Measurements from ENCODE around the gene SLC38A10. TPM values are rescaled to one million over a fixed set of nuclear protein-coding genes. Genes with fewer than 3 reads are reported as not detected.

The SLC38A10 gene
- total RNA-seq, 1 donor from 2014 or later = 100 TPM

DNA sequence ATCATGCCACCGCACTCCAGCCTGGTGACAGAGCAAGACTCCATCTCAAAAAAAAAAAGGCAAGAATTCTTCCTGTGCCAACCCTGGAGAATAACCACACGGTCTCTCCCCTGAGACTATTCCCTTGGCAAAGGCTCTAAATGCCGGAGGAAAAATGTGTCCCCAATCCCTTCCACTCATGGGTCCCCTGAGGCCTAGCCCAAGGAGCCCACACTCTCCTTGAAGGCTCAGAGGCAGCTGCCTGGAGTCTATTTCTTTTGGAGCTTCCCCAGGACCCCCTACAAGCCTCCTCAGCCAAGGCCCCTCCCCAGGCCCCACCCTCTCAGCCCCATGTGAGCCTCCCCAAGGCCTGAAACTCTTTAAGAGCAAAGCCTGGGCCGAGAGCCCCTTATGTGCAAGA lies 88.9 kb downstream of the SLC38A10 start:
- Histone ChIP-seq H3K4me3 (ENCODE audit: low read depth, low read length) (no peak overlapping the region), H3K27me3 (ENCODE audit: control insufficient read depth, insufficient read depth, low read length) (no peaks in the 10 kb centered on the region), H3K36me3 (ENCODE audit: control insufficient read depth, insufficient read depth, low read length) (no peaks in the 10 kb centered on the region)
- no peak for DNase-seq (ENCODE audit: low read depth)
- TF ChIP-seq, protein P1, sequence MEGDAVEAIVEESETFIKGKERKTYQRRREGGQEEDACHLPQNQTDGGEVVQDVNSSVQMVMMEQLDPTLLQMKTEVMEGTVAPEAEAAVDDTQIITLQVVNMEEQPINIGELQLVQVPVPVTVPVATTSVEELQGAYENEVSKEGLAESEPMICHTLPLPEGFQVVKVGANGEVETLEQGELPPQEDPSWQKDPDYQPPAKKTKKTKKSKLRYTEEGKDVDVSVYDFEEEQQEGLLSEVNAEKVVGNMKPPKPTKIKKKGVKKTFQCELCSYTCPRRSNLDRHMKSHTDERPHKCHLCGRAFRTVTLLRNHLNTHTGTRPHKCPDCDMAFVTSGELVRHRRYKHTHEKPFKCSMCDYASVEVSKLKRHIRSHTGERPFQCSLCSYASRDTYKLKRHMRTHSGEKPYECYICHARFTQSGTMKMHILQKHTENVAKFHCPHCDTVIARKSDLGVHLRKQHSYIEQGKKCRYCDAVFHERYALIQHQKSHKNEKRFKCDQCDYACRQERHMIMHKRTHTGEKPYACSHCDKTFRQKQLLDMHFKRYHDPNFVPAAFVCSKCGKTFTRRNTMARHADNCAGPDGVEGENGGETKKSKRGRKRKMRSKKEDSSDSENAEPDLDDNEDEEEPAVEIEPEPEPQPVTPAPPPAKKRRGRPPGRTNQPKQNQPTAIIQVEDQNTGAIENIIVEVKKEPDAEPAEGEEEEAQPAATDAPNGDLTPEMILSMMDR (IDR thresholded peaks at IDR 0.05; ENCODE audit: insufficient read depth, low read length, poor library complexity, severe bottlenecking) = no peak

DNA sequence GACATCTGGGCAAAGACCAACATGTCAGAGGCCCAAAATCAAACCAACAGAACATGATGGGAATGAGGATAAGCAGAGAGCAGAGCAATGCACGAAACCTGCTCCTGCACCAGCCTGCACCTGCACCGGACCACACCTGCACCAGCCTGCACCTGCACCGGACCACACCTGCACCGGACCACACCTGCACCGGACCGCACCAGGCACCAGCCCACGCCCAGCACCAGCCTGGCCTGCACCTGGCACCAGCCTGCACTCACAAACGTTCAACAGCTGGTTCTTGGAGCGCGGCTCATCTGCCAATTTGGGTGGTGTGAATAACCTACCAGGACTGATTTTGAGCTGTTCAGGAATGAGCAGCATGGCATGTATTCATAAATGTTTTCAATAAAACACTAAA lies 90.5 kb downstream of the SLC38A10 start:
- Histone ChIP-seq H3K27me3 (ENCODE audit: control insufficient read depth, insufficient read depth, low read length) (no peaks in the 10 kb centered on the region), H3K36me3 (ENCODE audit: control insufficient read depth, insufficient read depth, low read length) (no peaks in the 10 kb centered on the region), H3K4me3 (ENCODE audit: low read depth, low read length) (no peak overlapping the region)
- DNase-seq (ENCODE audit: low read depth) = no peak
- TF ChIP-seq, protein P1 (IDR thresholded peaks at IDR 0.05; ENCODE audit: insufficient read depth, low read length, poor library complexity, severe bottlenecking) = no peak

DNA sequence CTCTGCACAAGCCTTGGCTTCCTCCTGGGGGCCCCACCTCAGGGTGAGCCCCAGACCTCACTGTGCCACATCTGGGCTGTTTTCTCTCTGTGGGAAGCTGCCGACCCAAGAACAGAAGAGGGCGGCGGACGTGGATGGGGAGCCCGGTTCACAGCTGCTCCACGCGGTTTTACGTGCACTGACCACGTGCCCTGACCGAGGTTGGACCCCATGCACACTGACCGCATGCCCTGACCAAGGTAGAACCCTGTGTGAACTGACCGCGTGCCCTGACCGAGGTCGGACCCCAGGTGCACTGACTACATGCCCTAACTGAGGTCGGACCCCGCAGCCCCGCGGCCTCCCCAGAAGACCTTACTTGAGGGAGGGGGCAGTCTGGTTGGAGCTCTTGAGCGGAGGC lies 92.0 kb downstream of the SLC38A10 start:
- H3K27me3 ChIP-seq (ENCODE audit: control insufficient read depth, insufficient read depth, low read length) = no peaks in the 10 kb centered on the region
- TF ChIP-seq, protein P1 (IDR thresholded peaks at IDR 0.05; ENCODE audit: insufficient read depth, low read length, poor library complexity, severe bottlenecking) = no peak
- no peak overlapping the region for H3K4me3 ChIP-seq (ENCODE audit: low read depth, low read length)
- DNase-seq (ENCODE audit: low read depth) = no peak
- no peaks in the 10 kb centered on the region for H3K36me3 ChIP-seq (ENCODE audit: control insufficient read depth, insufficient read depth, low read length)

DNA sequence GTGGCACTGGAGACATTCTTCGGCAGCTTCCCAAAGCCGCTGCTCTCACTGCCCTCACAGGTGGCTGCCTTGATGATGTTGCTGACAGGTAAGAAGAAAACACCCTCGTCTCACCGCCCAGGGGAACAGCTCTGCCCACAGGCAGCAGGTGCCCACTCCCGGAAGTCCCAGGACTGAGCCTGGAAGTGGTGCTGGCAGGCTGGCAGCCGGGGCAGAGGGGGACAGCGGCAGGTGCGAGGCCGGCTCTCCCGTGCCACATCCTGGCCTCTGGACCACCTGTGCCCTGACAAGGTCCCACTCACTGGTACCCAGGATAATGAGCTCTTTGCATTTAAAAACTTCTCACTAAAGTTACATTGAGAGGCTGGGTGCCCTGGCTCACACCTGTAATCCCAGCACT lies 92.8 kb downstream of the SLC38A10 start:
- H3K4me3 ChIP-seq (ENCODE audit: low read depth, low read length) = no peak overlapping the region
- H3K27me3 ChIP-seq (ENCODE audit: control insufficient read depth, insufficient read depth, low read length) = no peaks in the 10 kb centered on the region
- DNase-seq (ENCODE audit: low read depth) = no peak
- H3K36me3 ChIP-seq (ENCODE audit: control insufficient read depth, insufficient read depth, low read length) = no peaks in the 10 kb centered on the region
- TF ChIP-seq, protein P1 (IDR thresholded peaks at IDR 0.05; ENCODE audit: insufficient read depth, low read length, poor library complexity, severe bottlenecking) = no peak

DNA sequence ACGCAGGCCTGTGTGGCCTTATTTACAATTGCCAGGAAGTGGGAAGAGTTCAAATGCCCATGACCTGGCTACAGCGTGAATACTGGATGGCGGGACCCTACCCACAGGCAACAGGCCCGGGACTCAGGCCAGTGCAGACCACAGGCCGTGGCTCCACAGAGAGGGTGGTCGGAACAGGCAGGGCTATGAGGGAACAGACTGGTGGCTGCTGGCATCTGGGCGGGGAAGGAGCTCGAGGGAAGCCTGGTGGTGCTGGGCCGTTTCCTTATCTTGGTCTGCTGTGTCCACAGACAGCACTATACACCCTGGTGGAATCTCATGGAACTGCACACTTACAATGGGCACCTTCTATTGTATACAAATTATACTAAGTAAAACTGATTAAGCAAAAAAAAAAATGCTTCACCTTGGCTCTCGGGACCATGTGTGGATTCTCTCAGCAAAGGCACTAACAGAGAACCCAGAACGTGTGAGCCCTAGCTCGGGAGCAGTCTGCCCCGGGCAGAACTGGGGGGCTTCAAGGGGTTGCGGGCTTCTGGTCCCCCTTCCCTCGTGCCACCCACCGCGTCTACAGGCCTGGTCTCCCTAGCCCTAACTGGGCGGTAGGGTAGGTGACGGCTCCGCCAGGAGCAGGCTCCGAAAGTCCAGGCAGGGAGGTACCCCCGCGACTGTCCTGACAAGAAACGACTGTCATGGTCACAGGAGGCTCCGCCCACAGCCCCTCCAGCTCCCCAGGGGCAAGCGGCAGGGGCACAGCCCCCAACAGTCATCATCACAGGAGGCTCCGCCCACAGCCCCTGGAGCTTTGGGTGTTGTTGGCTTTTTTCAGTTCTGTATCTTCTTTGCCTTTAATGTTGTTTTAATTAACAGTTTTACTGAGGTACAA lies 94.2 kb downstream of the SLC38A10 start:
- TF ChIP-seq, protein P1 (IDR thresholded peaks at IDR 0.05; ENCODE audit: insufficient read depth, low read length, poor library complexity, severe bottlenecking) = peak; percentile 52
- no peaks in the 10 kb centered on the region for H3K36me3 ChIP-seq (ENCODE audit: control insufficient read depth, insufficient read depth, low read length)
- peak; percentile 29 for DNase-seq (ENCODE audit: low read depth)
- H3K27me3 ChIP-seq (ENCODE audit: control insufficient read depth, insufficient read depth, low read length) = no peaks in the 10 kb centered on the region
- no peak overlapping the region for H3K4me3 ChIP-seq (ENCODE audit: low read depth, low read length)

DNA sequence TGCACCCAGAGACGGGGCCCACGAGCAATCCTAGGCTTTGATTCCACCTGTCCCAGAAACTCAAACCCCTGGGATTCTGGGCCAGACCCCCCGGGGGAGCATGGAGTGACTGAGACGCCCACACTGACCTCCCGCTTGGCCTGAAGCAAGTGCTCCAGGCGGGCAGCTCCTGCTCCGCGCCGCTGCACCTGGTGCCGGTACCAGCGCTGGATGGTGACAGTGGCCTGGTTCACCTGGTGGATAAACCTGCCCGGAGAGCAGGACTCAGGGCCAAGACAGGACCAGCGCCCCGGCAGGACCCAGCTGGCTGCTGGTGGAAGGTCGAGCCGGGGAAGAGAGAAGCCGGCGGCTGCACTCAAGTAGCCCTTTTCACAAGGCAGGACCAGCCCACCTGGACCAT lies 94.9 kb downstream of the SLC38A10 start:
- H3K36me3 ChIP-seq (ENCODE audit: control insufficient read depth, insufficient read depth, low read length) = peaks cover 1% of the 10 kb centered on the region
- H3K4me3 ChIP-seq (ENCODE audit: low read depth, low read length) = no peak overlapping the region
- no peaks in the 10 kb centered on the region for H3K27me3 ChIP-seq (ENCODE audit: control insufficient read depth, insufficient read depth, low read length)
- no peak for DNase-seq (ENCODE audit: low read depth)
- TF ChIP-seq, protein P1 (IDR thresholded peaks at IDR 0.05; ENCODE audit: insufficient read depth, low read length, poor library complexity, severe bottlenecking) = no peak
